ENCODE results near the gene C6orf89. TPM values are rescaled to one million over a fixed set of nuclear protein-coding genes. Genes with fewer than 3 reads are reported as not detected.
"Not testable (repeated sequence)": the region's sequence is repeated elsewhere in the genome, so short reads cannot be mapped to it uniquely, and the experiment has no call there.

C6orf89 gene
- total RNA-seq, 1 experiment from 2014 or later: 38.7 TPM

- no peak for DNase-seq (ENCODE audit: low read depth)
These were observed 62.0 kb downstream of the C6orf89 start for GRCh38 chr6:36947570-36948351.

- DNase-seq (ENCODE audit: low read depth): not testable (repeated sequence)
These were observed 63.3 kb downstream of the C6orf89 start for GRCh38 chr6:36949076-36949475.

- peak; percentile 72 for DNase-seq (ENCODE audit: low read depth)
These were observed 63.9 kb downstream of the C6orf89 start for GRCh38 chr6:36949636-36950035.

- DNase-seq (ENCODE audit: low read depth): no peak
These were observed 68.1 kb downstream of the C6orf89 start for GRCh38 chr6:36953931-36954261.

GRCh38 chr6:36954262-36954931, 68.6 kb downstream of the C6orf89 start, which contains the start of gene PI16:
Gene PI16, plus strand, starts transcription at chr6:36954738. Its CDS starts 23 bp downstream, at chr6:36954761.
- DNase-seq (ENCODE audit: low read depth): no peak

GRCh38 chr6:36955136-36955535, 69.4 kb downstream of the C6orf89 start:
- DNase-seq (ENCODE audit: low read depth): no peak

GRCh38 chr6:36955671-36956445, 70.1 kb downstream of the C6orf89 start:
- DNase-seq (ENCODE audit: low read depth): peak; percentile 55

- no peak for DNase-seq (ENCODE audit: low read depth)
These were observed 70.7 kb downstream of the C6orf89 start for GRCh38 chr6:36956446-36956820.

- DNase-seq (ENCODE audit: low read depth): no peak
These were observed 72.1 kb downstream of the C6orf89 start for GRCh38 chr6:36957773-36958271.

GRCh38 chr6:36958775-36959554, 73.2 kb downstream of the C6orf89 start:
- DNase-seq (ENCODE audit: low read depth): no peak

GRCh38 chr6:36959555-36960250, 74.0 kb downstream of the C6orf89 start:
- no peak for DNase-seq (ENCODE audit: low read depth)

GRCh38 chr6:36961441-36962435, 76.0 kb downstream of the C6orf89 start:
- DNase-seq (ENCODE audit: low read depth): no peak

- peak; percentile 46 for DNase-seq (ENCODE audit: low read depth)
These were observed 77.1 kb downstream of the C6orf89 start for GRCh38 chr6:36962874-36963273.

- peak; percentile 26 for DNase-seq (ENCODE audit: low read depth)
These were observed 77.9 kb downstream of the C6orf89 start for GRCh38 chr6:36963451-36964290.

- DNase-seq (ENCODE audit: low read depth): no peak
These were observed 78.6 kb downstream of the C6orf89 start for GRCh38 chr6:36964349-36964748.

- no peak for DNase-seq (ENCODE audit: low read depth)
These were observed 79.2 kb downstream of the C6orf89 start for GRCh38 chr6:36964908-36965307.

GRCh38 chr6:36967301-36967700, 81.5 kb downstream of the C6orf89 start:
- DNase-seq (ENCODE audit: low read depth): no peak

- no peak for DNase-seq (ENCODE audit: low read depth)
These were observed 82.0 kb downstream of the C6orf89 start for GRCh38 chr6:36967757-36968156.
